ENCODE measurements around the gene C16orf96.

The C16orf96 gene

GRCh38 chr16:4588386-4588785 is 32.2 kb downstream of the C16orf96 start:
- no peak overlapping the region for H4K8ac ChIP-seq (ENCODE audit: low read depth, low read length)
- DNase-seq (ENCODE audit: low spot score) = no peak

DNA sequence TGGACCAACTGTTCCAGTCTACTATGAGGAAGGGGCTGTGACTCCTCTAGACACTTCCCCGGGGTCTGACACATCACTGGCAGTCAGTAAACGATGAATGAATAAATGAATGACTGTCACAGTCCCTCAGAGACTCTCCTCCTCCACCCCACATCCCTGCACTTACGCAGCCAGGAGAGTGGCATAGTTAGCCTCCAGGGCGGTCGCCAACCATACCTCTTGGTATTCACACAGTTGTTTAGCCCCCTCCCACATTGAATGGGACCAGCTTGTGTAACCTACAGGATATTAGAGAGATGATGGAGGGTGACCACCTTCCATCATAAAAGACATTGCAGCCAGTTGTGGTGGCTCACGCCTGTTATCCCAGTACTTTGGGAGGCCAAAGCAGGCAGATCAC is 32.8 kb downstream of the C16orf96 start:
- no peak overlapping the region for H2AK5ac ChIP-seq (ENCODE audit: low read depth, low read length)
- DNase-seq (ENCODE audit: low spot score) = no peak
- H3K9ac ChIP-seq (ENCODE audit: low read depth, low read length, poor library complexity) = no peak overlapping the region
- no peak overlapping the region for H3K4me2 ChIP-seq (ENCODE audit: insufficient read depth, low read length, poor library complexity, severe bottlenecking)
- H2AFZ ChIP-seq (ENCODE audit: low read length) = no peak overlapping the region
- no peak overlapping the region for H4K91ac ChIP-seq (ENCODE audit: low read depth, low read length, poor library complexity)
- peaks cover 0 to 1% of the 10 kb centered on the region in 2 donors for H3K36me3 ChIP-seq (replicated peaks in 1 of 2; ENCODE audit: control insufficient read depth in 2 of 2, insufficient read depth in 2 of 2, low read length in 2 of 2)
- H3K14ac ChIP-seq (ENCODE audit: low read length) = no peak overlapping the region
- H3K4me1 ChIP-seq (ENCODE audit: control insufficient read depth in 2 of 2, insufficient read depth in 1 of 2, low read depth in 1 of 2, low read length in 2 of 2) = peaks cover 4 to 6% of the 10 kb centered on the region in 2 donors
- no CpG with 5 or more reads among the region's 6 CpGs for WGBS, 2 donors (ENCODE audit: extremely low coverage in 2 of 2, insufficient read length in 2 of 2, insufficient replicate concordance in 1 of 2)
- H3K27ac ChIP-seq (replicated peaks; ENCODE audit: low read length) = no peak overlapping the region
- no peak overlapping the region for H2BK120ac ChIP-seq (ENCODE audit: low read depth, low read length)
- peaks cover 2% of the 10 kb centered on the region for H3K79me1 ChIP-seq (ENCODE audit: low read depth, low read length)
- H3K23ac ChIP-seq (ENCODE audit: low read depth, low read length, poor library complexity) = no peak overlapping the region
- no peak overlapping the region for H2BK15ac ChIP-seq (ENCODE audit: low read length)
- H3K9me3 ChIP-seq (replicated peaks in 1 of 2; ENCODE audit: control insufficient read depth in 2 of 2, insufficient read depth in 1 of 2, low read depth in 1 of 2, low read length in 2 of 2) = peaks cover 0 to 5% of the 10 kb centered on the region in 2 donors
- H3K27me3 ChIP-seq (ENCODE audit: control insufficient read depth in 3 of 3, insufficient read depth in 3 of 3, low read depth in 1 of 3, low read length in 3 of 3) = no peaks in the 10 kb centered on the region
- no peak overlapping the region for H2BK5ac ChIP-seq (ENCODE audit: low read length)
- H3K18ac ChIP-seq (ENCODE audit: low read length) = no peak overlapping the region
- H4K8ac ChIP-seq (ENCODE audit: low read depth, low read length) = no peak overlapping the region
- H3K4me3 ChIP-seq (ENCODE audit: low read length in 2 of 2) = no peak overlapping the region
- no peak overlapping the region for H3K4ac ChIP-seq (ENCODE audit: low read length)
- no peak overlapping the region for H2BK12ac ChIP-seq (ENCODE audit: low read length)

More at GRCh38 chr16:4588386-4588785, 32.2 kb downstream of the C16orf96 start:
- H2BK120ac ChIP-seq (ENCODE audit: low read depth, low read length) = no peak overlapping the region
- no peak overlapping the region for H3K23ac ChIP-seq (ENCODE audit: low read depth, low read length, poor library complexity)
- no peak overlapping the region for H2AK5ac ChIP-seq (ENCODE audit: low read depth, low read length)
- H3K36me3 ChIP-seq (replicated peaks in 1 of 2; ENCODE audit: control insufficient read depth in 2 of 2, insufficient read depth in 2 of 2, low read length in 2 of 2) = peaks cover 0 to 1% of the 10 kb centered on the region in 2 donors
- no CpG with 5 or more reads among the region's 2 CpGs for WGBS, 2 donors (ENCODE audit: extremely low coverage in 2 of 2, insufficient read length in 2 of 2, insufficient replicate concordance in 1 of 2)
- peaks cover 0 to 5% of the 10 kb centered on the region in 2 donors for H3K9me3 ChIP-seq (replicated peaks in 1 of 2; ENCODE audit: control insufficient read depth in 2 of 2, insufficient read depth in 1 of 2, low read depth in 1 of 2, low read length in 2 of 2)
- H3K4me1 ChIP-seq (ENCODE audit: control insufficient read depth in 2 of 2, insufficient read depth in 1 of 2, low read depth in 1 of 2, low read length in 2 of 2) = peaks cover 4 to 6% of the 10 kb centered on the region in 2 donors
- no peaks in the 10 kb centered on the region for H3K27me3 ChIP-seq (ENCODE audit: control insufficient read depth in 3 of 3, insufficient read depth in 3 of 3, low read depth in 1 of 3, low read length in 3 of 3)
- no peak overlapping the region for H2BK5ac ChIP-seq (ENCODE audit: low read length)
- H2BK15ac ChIP-seq (ENCODE audit: low read length) = no peak overlapping the region
- no peak overlapping the region for H3K18ac ChIP-seq (ENCODE audit: low read length)
- H3K4me3 ChIP-seq (ENCODE audit: low read length in 2 of 2) = no peak overlapping the region
- no peak overlapping the region for H4K91ac ChIP-seq (ENCODE audit: low read depth, low read length, poor library complexity)
- no peak overlapping the region for H3K9ac ChIP-seq (ENCODE audit: low read depth, low read length, poor library complexity)
- H3K14ac ChIP-seq (ENCODE audit: low read length) = no peak overlapping the region
- H2BK12ac ChIP-seq (ENCODE audit: low read length) = no peak overlapping the region
- H3K27ac ChIP-seq (replicated peaks; ENCODE audit: low read length) = no peak overlapping the region
- H2AFZ ChIP-seq (ENCODE audit: low read length) = no peak overlapping the region
- H3K4me2 ChIP-seq (ENCODE audit: insufficient read depth, low read length, poor library complexity, severe bottlenecking) = no peak overlapping the region
- H3K79me1 ChIP-seq (ENCODE audit: low read depth, low read length) = peaks cover 2% of the 10 kb centered on the region
- H3K4ac ChIP-seq (ENCODE audit: low read length) = no peak overlapping the region

- H3K4ac ChIP-seq (ENCODE audit: low read length) = no peak overlapping the region
- no peak for DNase-seq (ENCODE audit: low spot score)
- H3K9ac ChIP-seq (ENCODE audit: low read depth, low read length, poor library complexity) = no peak overlapping the region
- peaks cover 2% of the 10 kb centered on the region for H3K79me1 ChIP-seq (ENCODE audit: low read depth, low read length)
- H3K9me3 ChIP-seq (replicated peaks in 1 of 2; ENCODE audit: control insufficient read depth in 2 of 2, insufficient read depth in 1 of 2, low read depth in 1 of 2, low read length in 2 of 2) = peaks cover 0 to 5% of the 10 kb centered on the region in 2 donors
- H3K27me3 ChIP-seq (ENCODE audit: control insufficient read depth in 3 of 3, insufficient read depth in 3 of 3, low read depth in 1 of 3, low read length in 3 of 3) = no peaks in the 10 kb centered on the region
- peaks cover 4 to 6% of the 10 kb centered on the region in 2 donors for H3K4me1 ChIP-seq (ENCODE audit: control insufficient read depth in 2 of 2, insufficient read depth in 1 of 2, low read depth in 1 of 2, low read length in 2 of 2)
- WGBS, 2 donors (ENCODE audit: extremely low coverage in 2 of 2, insufficient read length in 2 of 2, insufficient replicate concordance in 1 of 2) = no CpG with 5 or more reads among the region's 6 CpGs
- H2BK12ac ChIP-seq (ENCODE audit: low read length) = no peak overlapping the region
- no peak overlapping the region for H2BK5ac ChIP-seq (ENCODE audit: low read length)
- H2BK120ac ChIP-seq (ENCODE audit: low read depth, low read length) = no peak overlapping the region
- peaks cover 0 to 1% of the 10 kb centered on the region in 2 donors for H3K36me3 ChIP-seq (replicated peaks in 1 of 2; ENCODE audit: control insufficient read depth in 2 of 2, insufficient read depth in 2 of 2, low read length in 2 of 2)
- H3K23ac ChIP-seq (ENCODE audit: low read depth, low read length, poor library complexity) = no peak overlapping the region
- no peak overlapping the region for H3K14ac ChIP-seq (ENCODE audit: low read length)
- H3K4me3 ChIP-seq (ENCODE audit: low read length in 2 of 2) = no peak overlapping the region
- H4K91ac ChIP-seq (ENCODE audit: low read depth, low read length, poor library complexity) = no peak overlapping the region
- no peak overlapping the region for H2AK5ac ChIP-seq (ENCODE audit: low read depth, low read length)
- no peak overlapping the region for H3K27ac ChIP-seq (replicated peaks; ENCODE audit: low read length)
- H2AFZ ChIP-seq (ENCODE audit: low read length) = no peak overlapping the region
- H2BK15ac ChIP-seq (ENCODE audit: low read length) = no peak overlapping the region
- no peak overlapping the region for H3K4me2 ChIP-seq (ENCODE audit: insufficient read depth, low read length, poor library complexity, severe bottlenecking)
- H3K18ac ChIP-seq (ENCODE audit: low read length) = no peak overlapping the region
- H4K8ac ChIP-seq (ENCODE audit: low read depth, low read length) = no peak overlapping the region
Measured at GRCh38 chr16:4591191-4591590, 35.1 kb downstream of the C16orf96 start.

DNA sequence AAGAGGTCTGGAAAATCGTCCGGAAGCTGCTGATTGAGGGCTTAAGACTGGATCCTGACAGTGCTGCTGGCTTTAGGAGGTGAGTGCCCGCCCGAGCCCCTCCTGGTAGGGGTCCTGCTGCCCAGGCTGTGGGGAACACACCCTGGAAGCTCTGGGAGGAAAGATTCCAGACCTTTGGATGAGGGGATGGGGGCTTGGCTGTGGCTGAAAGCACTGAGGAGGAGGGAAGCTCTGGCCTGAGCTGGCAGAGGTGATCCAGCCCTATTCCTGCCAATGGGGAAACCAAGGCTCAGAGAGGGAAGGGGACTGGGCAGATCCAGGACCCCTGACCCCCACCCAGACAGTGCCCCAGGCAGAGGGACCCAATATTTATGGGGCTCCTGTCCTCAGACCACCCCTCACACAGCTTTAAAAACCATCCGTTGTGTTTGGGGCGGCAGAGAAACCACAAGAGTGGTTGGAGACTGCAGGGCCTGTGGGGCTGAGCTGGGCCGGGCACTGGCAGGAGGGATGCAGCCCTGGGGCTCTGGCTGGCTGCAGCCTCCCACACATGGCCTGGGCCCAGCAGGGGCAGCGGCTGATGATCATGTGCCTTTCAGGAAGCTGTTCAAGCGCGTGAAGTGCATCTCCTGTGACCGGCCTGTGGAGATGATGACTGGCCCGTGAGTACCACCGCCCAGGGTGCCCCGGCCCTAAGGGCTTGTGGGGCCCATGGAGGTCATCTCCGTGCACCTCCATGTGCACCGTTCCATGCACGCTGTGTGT is 35.7 kb downstream of the C16orf96 start:
- peaks cover 2% of the 10 kb centered on the region for H3K79me1 ChIP-seq (ENCODE audit: low read depth, low read length)
- H3K23ac ChIP-seq (ENCODE audit: low read depth, low read length, poor library complexity) = peak overlapping the region; percentile 90
- no peak overlapping the region for H2BK120ac ChIP-seq (ENCODE audit: low read depth, low read length)
- peaks cover 4 to 6% of the 10 kb centered on the region in 2 donors for H3K4me1 ChIP-seq (ENCODE audit: control insufficient read depth in 2 of 2, insufficient read depth in 1 of 2, low read depth in 1 of 2, low read length in 2 of 2)
- WGBS, 2 donors (ENCODE audit: extremely low coverage in 2 of 2, insufficient read length in 2 of 2, insufficient replicate concordance in 1 of 2) = no CpG with 5 or more reads among the region's 17 CpGs
- no peak overlapping the region for H4K8ac ChIP-seq (ENCODE audit: low read depth, low read length)
- no peak overlapping the region for H3K9ac ChIP-seq (ENCODE audit: low read depth, low read length, poor library complexity)
- no peak overlapping the region for H3K4me3 ChIP-seq (ENCODE audit: low read length in 2 of 2)
- H2AK5ac ChIP-seq (ENCODE audit: low read depth, low read length) = peak overlapping the region; percentile 39
- H2BK15ac ChIP-seq (ENCODE audit: low read length) = no peak overlapping the region
- no peak overlapping the region for H3K27ac ChIP-seq (replicated peaks; ENCODE audit: low read length)
- no peaks in the 10 kb centered on the region for H3K27me3 ChIP-seq (ENCODE audit: control insufficient read depth in 3 of 3, insufficient read depth in 3 of 3, low read depth in 1 of 3, low read length in 3 of 3)
- H3K36me3 ChIP-seq (replicated peaks in 1 of 2; ENCODE audit: control insufficient read depth in 2 of 2, insufficient read depth in 2 of 2, low read length in 2 of 2) = peaks cover 0 to 1% of the 10 kb centered on the region in 2 donors
- H3K18ac ChIP-seq (ENCODE audit: low read length) = peak overlapping the region; percentile 14
- H2BK5ac ChIP-seq (ENCODE audit: low read length) = no peak overlapping the region
- H3K14ac ChIP-seq (ENCODE audit: low read length) = peak overlapping the region; percentile 47
- H2BK12ac ChIP-seq (ENCODE audit: low read length) = no peak overlapping the region
- H4K91ac ChIP-seq (ENCODE audit: low read depth, low read length, poor library complexity) = no peak overlapping the region
- H3K4ac ChIP-seq (ENCODE audit: low read length) = no peak overlapping the region
- no peak overlapping the region for H3K4me2 ChIP-seq (ENCODE audit: insufficient read depth, low read length, poor library complexity, severe bottlenecking)
- no peak for DNase-seq (ENCODE audit: low spot score)
- H2AFZ ChIP-seq (ENCODE audit: low read length) = peak overlapping the region; percentile 33
- H3K9me3 ChIP-seq (replicated peaks in 1 of 2; ENCODE audit: control insufficient read depth in 2 of 2, insufficient read depth in 1 of 2, low read depth in 1 of 2, low read length in 2 of 2) = peaks cover 0 to 5% of the 10 kb centered on the region in 2 donors
